ENCODE data around the gene METTL3. TPM values are rescaled to one million over a fixed set of nuclear protein-coding genes. Genes with fewer than 3 reads are reported as not detected.

The METTL3 gene
- total and polyA plus RNA-seq, 2 of the 8 experiments (the other 6 are each of a cell fraction or from before 2014, with no cell fraction given): 103 to 144 TPM

DNA sequence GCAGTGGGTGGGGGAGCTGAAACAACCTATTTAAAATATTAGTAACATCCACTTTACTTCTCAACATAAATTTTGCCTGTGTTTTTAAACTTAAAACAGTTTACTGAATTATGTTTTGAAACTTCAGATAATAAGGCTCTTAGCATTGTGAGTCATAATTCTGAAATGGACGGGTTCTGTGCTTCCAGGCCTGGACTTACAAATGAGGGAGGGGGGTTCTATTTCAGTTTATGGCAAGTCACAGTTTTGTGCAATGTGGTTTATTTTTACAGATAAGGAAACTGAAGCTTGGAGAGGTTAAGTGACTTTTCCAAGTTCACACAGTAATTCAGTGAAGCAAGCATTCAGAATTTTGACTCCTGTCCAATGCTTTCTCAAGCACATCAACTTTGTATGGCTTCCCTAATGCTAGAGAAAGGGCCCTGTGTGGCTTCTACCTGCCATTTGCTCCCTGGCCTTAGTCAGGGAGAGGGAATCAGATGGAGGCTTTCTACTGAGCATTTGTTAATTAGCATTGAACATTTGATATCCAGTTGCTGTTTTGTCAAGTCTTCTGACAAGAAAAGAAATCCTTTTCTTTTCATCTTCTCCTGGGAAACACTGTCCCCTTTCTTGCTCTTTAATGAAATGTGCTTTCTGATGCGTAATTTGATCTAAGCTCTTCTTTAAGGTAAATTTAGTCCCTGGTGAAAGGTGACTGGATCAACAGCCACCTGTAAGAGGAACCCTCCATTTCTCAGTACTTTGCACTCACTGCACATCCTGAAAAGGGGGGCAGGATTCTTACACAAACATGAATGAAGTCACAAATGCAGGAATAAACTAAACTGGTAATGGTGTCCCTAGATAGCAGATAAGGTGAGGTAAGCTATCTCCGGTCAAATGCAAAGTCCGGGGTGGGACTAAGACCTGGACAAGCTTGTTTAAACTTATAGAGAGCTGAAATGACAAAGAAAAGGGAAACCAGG is 17.5 kb upstream of the METTL3 start (continued):
- TF ChIP-seq, protein P1, sequence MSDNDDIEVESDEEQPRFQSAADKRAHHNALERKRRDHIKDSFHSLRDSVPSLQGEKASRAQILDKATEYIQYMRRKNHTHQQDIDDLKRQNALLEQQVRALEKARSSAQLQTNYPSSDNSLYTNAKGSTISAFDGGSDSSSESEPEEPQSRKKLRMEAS (IDR thresholded peaks at IDR 0.05): no peak
- TF ChIP-seq KDM4A (IDR thresholded peaks at IDR 0.05; ENCODE audit: low read depth, low read length, severe bottlenecking) (no peak), SIX5 (IDR thresholded peaks at IDR 0.05; ENCODE audit: low read depth, low read length) (no peak), RBBP5 (IDR thresholded peaks at IDR 0.05; ENCODE audit: borderline replicate concordance, low read depth, low read length) (no peak), POLR2AphosphoS5 (IDR thresholded peaks at IDR 0.05; ENCODE audit: low read depth, low read length) (no peak), FOSL1 (IDR thresholded peaks at IDR 0.05; ENCODE audit: insufficient read depth, low read depth, low read length) (no peak), BCL11A (IDR thresholded peaks at IDR 0.05; ENCODE audit: low read depth in 2 of 2, low read length in 2 of 2) (no peak), SP4 (IDR thresholded peaks at IDR 0.05; ENCODE audit: low read length) (no peak)
- TF ChIP-seq, protein P2, sequence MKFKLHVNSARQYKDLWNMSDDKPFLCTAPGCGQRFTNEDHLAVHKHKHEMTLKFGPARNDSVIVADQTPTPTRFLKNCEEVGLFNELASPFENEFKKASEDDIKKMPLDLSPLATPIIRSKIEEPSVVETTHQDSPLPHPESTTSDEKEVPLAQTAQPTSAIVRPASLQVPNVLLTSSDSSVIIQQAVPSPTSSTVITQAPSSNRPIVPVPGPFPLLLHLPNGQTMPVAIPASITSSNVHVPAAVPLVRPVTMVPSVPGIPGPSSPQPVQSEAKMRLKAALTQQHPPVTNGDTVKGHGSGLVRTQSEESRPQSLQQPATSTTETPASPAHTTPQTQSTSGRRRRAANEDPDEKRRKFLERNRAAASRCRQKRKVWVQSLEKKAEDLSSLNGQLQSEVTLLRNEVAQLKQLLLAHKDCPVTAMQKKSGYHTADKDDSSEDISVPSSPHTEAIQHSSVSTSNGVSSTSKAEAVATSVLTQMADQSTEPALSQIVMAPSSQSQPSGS (IDR thresholded peaks at IDR 0.05; ENCODE audit: low read length): no peak
